Measurements from ENCODE around the gene NAV2.
"Not testable (repeated sequence)": the region's sequence is repeated elsewhere in the genome, so short reads cannot be mapped to it uniquely, and the experiment has no call there.

The NAV2 gene

DNA sequence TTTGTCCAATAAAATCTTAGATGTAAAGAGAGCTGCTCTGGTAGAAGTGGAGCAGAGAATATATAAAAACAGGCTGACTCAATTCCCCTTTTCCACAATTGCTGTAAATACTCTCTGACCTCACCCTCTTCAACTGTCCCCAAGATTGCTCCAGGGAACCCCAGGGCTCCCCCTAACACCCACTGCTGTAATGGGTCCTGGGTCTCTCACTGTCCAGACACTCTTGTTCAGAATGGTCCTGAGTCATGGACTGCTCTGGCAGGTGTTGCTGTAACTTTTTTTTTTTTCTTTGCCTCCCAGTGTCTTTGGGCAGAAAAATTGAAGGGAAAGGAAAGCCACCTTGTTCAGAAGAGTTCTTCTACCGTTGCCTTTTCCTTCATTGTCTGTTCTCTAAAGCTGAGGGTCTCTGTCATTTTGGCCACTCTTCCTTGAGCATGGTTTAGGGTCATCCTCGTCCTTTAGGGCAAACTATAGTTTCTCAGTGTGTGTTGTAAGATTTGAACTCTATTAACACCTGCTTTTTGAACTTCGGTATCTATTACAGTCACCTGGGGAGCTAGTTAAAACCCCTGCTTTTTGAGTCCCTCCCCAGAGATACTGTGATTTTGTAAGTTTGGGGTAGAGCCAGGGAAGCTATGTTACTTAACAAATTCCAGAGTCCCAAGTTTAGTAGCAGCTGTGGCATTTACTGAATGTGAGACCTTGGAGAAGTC, 209.5 kb downstream of the NAV2 start:
- TF ChIP-seq, protein P1, sequence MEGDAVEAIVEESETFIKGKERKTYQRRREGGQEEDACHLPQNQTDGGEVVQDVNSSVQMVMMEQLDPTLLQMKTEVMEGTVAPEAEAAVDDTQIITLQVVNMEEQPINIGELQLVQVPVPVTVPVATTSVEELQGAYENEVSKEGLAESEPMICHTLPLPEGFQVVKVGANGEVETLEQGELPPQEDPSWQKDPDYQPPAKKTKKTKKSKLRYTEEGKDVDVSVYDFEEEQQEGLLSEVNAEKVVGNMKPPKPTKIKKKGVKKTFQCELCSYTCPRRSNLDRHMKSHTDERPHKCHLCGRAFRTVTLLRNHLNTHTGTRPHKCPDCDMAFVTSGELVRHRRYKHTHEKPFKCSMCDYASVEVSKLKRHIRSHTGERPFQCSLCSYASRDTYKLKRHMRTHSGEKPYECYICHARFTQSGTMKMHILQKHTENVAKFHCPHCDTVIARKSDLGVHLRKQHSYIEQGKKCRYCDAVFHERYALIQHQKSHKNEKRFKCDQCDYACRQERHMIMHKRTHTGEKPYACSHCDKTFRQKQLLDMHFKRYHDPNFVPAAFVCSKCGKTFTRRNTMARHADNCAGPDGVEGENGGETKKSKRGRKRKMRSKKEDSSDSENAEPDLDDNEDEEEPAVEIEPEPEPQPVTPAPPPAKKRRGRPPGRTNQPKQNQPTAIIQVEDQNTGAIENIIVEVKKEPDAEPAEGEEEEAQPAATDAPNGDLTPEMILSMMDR (IDR thresholded peaks at IDR 0.05; ENCODE audit: insufficient read depth, low read depth, low read length, missing control alignments): no peak
- DNase-seq (ENCODE audit: low read depth): no peak

DNA sequence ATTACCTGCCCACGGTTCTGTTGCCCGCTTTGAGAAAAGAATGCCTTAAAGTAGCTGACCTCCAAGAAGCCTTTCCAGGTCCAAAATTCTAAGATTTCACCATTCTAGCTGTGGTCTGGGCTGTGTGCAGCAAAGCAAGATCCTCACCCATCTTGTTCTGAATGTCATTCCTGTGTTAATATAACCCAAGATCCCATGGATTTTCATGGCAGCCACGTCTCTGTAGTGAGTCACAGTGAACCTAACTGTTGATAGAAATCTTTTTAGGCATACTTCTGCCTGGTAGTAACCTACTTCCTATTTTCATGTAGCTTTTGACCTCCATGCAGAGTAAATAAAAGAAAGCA, 210.0 kb downstream of the NAV2 start:
- TF ChIP-seq, protein P1 (IDR thresholded peaks at IDR 0.05; ENCODE audit: insufficient read depth, low read depth, low read length, missing control alignments): no peak
- DNase-seq (ENCODE audit: low read depth): no peak
- no peak overlapping the region for H3K4me3 ChIP-seq (ENCODE audit: low read depth, low read length)

More for the DNA sequence above, 209.5 kb downstream of the NAV2 start:
- no peak overlapping the region for H3K4me3 ChIP-seq (ENCODE audit: low read depth, low read length)

DNA sequence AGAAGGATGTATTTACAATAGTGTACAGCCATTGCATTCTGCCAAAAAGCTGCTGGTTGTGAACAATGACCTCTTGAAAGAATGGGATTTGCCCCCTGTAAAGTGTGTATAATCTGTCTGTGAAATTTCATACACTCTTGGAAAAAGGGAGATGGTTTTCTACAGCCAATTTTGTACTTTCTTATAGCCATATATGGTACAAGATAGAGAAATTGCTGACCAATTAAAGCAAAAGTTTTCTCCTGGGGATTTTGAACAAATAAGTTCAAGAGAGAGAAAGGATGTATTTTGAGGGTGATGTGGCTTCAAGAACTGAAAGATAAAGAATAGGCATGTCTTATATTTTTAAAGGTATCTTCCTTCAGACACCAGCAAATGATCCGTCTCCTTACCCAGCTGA, 211.0 kb downstream of the NAV2 start:
- no peak for DNase-seq (ENCODE audit: low read depth)
- H3K4me3 ChIP-seq (ENCODE audit: low read depth, low read length): no peak overlapping the region
- TF ChIP-seq, protein P1 (IDR thresholded peaks at IDR 0.05; ENCODE audit: insufficient read depth, low read depth, low read length, missing control alignments): no peak

DNA sequence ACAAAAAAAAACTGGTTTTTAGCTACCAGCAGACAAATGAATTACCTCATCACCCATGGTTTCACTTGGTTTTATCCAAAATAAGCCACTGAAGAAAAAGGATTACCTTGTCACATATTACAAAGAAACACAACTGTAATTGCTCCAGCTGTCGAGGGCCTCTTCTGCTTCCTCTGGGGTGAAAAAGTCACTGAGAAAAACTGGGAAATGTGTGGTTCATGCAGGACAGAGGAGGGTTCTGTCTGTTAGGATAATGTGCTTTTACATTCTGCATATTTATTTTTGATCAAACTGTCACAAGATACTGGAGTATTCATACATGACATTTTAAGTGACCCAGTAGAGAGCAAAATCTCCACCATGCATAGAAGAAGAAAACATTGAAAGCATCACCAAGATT, 211.7 kb downstream of the NAV2 start:
- DNase-seq (ENCODE audit: low read depth): no peak
- TF ChIP-seq, protein P1 (IDR thresholded peaks at IDR 0.05; ENCODE audit: insufficient read depth, low read depth, low read length, missing control alignments): no peak
- no peak overlapping the region for H3K4me3 ChIP-seq (ENCODE audit: low read depth, low read length)

DNA sequence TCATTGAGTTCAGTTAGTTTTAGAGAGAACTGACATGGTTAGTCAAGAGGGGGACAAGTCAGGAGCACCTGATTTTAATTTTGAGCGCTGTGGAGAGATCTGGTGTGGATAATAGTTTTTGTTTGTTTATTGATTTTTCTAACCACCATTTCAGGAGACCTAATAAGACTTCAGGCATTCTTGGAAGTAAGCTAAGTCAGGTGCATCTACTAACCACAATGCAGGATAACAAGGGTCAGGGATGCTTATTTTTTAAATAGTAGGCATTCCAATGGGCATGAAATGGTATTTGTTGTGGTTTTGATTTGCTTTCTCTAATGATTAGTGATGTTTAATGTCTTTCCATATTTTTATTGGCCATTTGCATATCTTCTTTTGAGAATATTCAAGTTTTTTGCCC, 212.1 kb downstream of the NAV2 start:
- no peak for DNase-seq (ENCODE audit: low read depth)
- TF ChIP-seq, protein P1 (IDR thresholded peaks at IDR 0.05; ENCODE audit: insufficient read depth, low read depth, low read length, missing control alignments): no peak
- no peak overlapping the region for H3K4me3 ChIP-seq (ENCODE audit: low read depth, low read length)

DNA sequence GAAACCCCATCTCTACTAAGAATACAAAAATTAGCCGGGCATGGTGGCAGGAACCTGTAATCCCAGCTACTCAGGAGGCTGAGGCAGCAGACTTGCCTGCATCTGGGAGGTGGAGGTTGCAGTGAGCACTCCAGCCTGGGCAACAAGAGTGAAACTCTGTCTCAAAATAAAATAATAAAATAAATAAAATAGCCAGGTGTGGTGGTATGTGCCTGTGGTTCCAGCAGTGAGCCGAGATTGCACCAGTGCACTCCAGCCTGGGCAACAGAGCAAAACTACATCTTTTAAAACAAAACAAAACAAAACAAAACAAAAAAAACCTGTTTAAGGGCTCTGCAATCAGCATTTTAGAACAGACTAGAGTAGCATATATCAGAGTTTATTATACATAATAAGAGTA, 214.8 kb downstream of the NAV2 start:
- not testable (repeated sequence) for DNase-seq (ENCODE audit: low read depth); H3K4me3 ChIP-seq (ENCODE audit: low read depth, low read length)

DNA sequence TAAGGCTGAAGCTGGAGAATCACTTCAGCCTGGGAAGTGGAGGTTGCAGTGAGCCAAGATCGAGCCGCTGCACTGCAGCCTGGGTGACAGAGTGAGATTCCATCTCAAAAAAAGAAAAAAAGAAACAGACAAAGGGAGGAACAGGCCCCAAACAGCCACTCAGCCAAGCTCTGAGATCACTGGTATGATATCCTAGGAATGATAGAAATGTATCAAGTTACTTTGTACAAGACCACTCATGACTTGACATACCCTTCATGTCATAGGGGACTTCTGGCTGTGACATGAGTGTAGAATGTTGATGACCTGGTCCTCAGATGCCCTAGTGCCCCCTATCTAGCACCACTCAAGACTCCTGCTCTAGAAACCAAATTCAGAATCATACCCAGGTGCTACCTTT, 216.5 kb downstream of the NAV2 start:
- DNase-seq (ENCODE audit: low read depth): no peak
- TF ChIP-seq, protein P1 (IDR thresholded peaks at IDR 0.05; ENCODE audit: insufficient read depth, low read depth, low read length, missing control alignments): no peak
- no peak overlapping the region for H3K4me3 ChIP-seq (ENCODE audit: low read depth, low read length)
